ENCODE results near the gene MT1M.
A peak's percentile ranks its signal among the peaks of the same experiment; 100 is the strongest.

The MT1M gene

GRCh38 chr16:56628486-56629350, 3.7 kb upstream of the MT1M start:
- no peaks in the 10 kb centered on the region for H3K9me3 Mint-ChIP-seq
- peaks cover 35% of the 10 kb centered on the region for H3K4me1 Mint-ChIP-seq (ENCODE audit: low read depth)
- no peak overlapping the region for H3K4me3 Mint-ChIP-seq
- intact Hi-C loops (cut with micrococcal nuclease), result no loop called here
- H3K27ac Mint-ChIP-seq, result no peak overlapping the region
- no peaks in the 10 kb centered on the region for H3K36me3 Mint-ChIP-seq (ENCODE audit: low read depth)
- peaks cover 89% of the 10 kb centered on the region for H3K27me3 Mint-ChIP-seq

GRCh38 chr16:56629531-56629930, 2.9 kb upstream of the MT1M start:
- H3K9me3 Mint-ChIP-seq, result no peaks in the 10 kb centered on the region
- intact Hi-C loops (cut with micrococcal nuclease), result no loop called here
- H3K27me3 Mint-ChIP-seq, result peaks cover 92% of the 10 kb centered on the region

GRCh38 chr16:56630134-56630533, 2.3 kb upstream of the MT1M start:
- peaks cover 34% of the 10 kb centered on the region for H3K4me1 Mint-ChIP-seq (ENCODE audit: low read depth)
- no peaks in the 10 kb centered on the region for H3K9me3 Mint-ChIP-seq
- no peaks in the 10 kb centered on the region for H3K36me3 Mint-ChIP-seq (ENCODE audit: low read depth)
- H3K4me3 Mint-ChIP-seq, result no peak overlapping the region
- peaks cover 92% of the 10 kb centered on the region for H3K27me3 Mint-ChIP-seq
- H3K27ac Mint-ChIP-seq, result no peak overlapping the region
- intact Hi-C loops (cut with micrococcal nuclease), result no loop called here

More at GRCh38 chr16:56629531-56629930, 2.9 kb upstream of the MT1M start:
- Mint-ChIP-seq H3K36me3 (ENCODE audit: low read depth) (no peaks in the 10 kb centered on the region), H3K4me3 (no peak overlapping the region), H3K27ac (no peak overlapping the region), H3K4me1 (ENCODE audit: low read depth) (peaks cover 34% of the 10 kb centered on the region)

GRCh38 chr16:56631197-56631596, 1.3 kb upstream of the MT1M start:
- Mint-ChIP-seq H3K27ac (no peak overlapping the region), H3K27me3 (peaks cover 91% of the 10 kb centered on the region), H3K36me3 (ENCODE audit: low read depth) (no peaks in the 10 kb centered on the region), H3K9me3 (no peaks in the 10 kb centered on the region), H3K4me3 (no peak overlapping the region), H3K4me1 (ENCODE audit: low read depth) (peaks cover 25% of the 10 kb centered on the region)
- intact Hi-C loops (cut with micrococcal nuclease), result no loop called here

- Mint-ChIP-seq H3K27me3 (peaks cover 91% of the 10 kb centered on the region), H3K27ac (no peak overlapping the region), H3K4me1 (ENCODE audit: low read depth) (peaks cover 22% of the 10 kb centered on the region), H3K4me3 (peak overlapping the region; percentile 69), H3K36me3 (ENCODE audit: low read depth) (no peaks in the 10 kb centered on the region), H3K9me3 (no peaks in the 10 kb centered on the region)
- intact Hi-C loops (cut with micrococcal nuclease), result no loop called here
Measured at GRCh38 chr16:56631832-56632155, 665 bp upstream of the MT1M start.

GRCh38 chr16:56632848-56633365, 448 bp downstream of the MT1M start:
- intact Hi-C loops (cut with micrococcal nuclease), result no loop called here
- H3K9me3 Mint-ChIP-seq, result no peaks in the 10 kb centered on the region
- peaks cover 94% of the 10 kb centered on the region for H3K27me3 Mint-ChIP-seq
- no peak overlapping the region for H3K27ac Mint-ChIP-seq
- no peaks in the 10 kb centered on the region for H3K36me3 Mint-ChIP-seq (ENCODE audit: low read depth)
- peak overlapping the region; percentile 69 for H3K4me3 Mint-ChIP-seq
- peaks cover 26% of the 10 kb centered on the region for H3K4me1 Mint-ChIP-seq (ENCODE audit: low read depth)

- no peaks in the 10 kb centered on the region for H3K36me3 Mint-ChIP-seq (ENCODE audit: low read depth)
- no peaks in the 10 kb centered on the region for H3K9me3 Mint-ChIP-seq
- H3K4me1 Mint-ChIP-seq (ENCODE audit: low read depth), result peaks cover 33% of the 10 kb centered on the region
- peaks cover 96% of the 10 kb centered on the region for H3K27me3 Mint-ChIP-seq
- H3K4me3 Mint-ChIP-seq, result no peak overlapping the region
- no peak overlapping the region for H3K27ac Mint-ChIP-seq
- intact Hi-C loops (cut with micrococcal nuclease), result no loop called here
Measured at GRCh38 chr16:56633535-56633934, 1.1 kb downstream of the MT1M start.

GRCh38 chr16:56634715-56635440, 2.4 kb downstream of the MT1M start:
- peaks cover 97% of the 10 kb centered on the region for H3K27me3 Mint-ChIP-seq
- no peaks in the 10 kb centered on the region for H3K36me3 Mint-ChIP-seq (ENCODE audit: low read depth)
- H3K27ac Mint-ChIP-seq, result no peak overlapping the region
- no peak overlapping the region for H3K4me3 Mint-ChIP-seq
- H3K4me1 Mint-ChIP-seq (ENCODE audit: low read depth), result peaks cover 36% of the 10 kb centered on the region
- no peaks in the 10 kb centered on the region for H3K9me3 Mint-ChIP-seq
- intact Hi-C loops (cut with micrococcal nuclease), result no loop called here

GRCh38 chr16:56635441-56635967, 3.0 kb downstream of the MT1M start:
- intact Hi-C loops (cut with micrococcal nuclease), result no loop called here
- no peak overlapping the region for H3K4me3 Mint-ChIP-seq
- H3K27ac Mint-ChIP-seq, result no peak overlapping the region
- H3K36me3 Mint-ChIP-seq (ENCODE audit: low read depth), result no peaks in the 10 kb centered on the region
- H3K27me3 Mint-ChIP-seq, result peaks cover 98% of the 10 kb centered on the region
- H3K4me1 Mint-ChIP-seq (ENCODE audit: low read depth), result peaks cover 36% of the 10 kb centered on the region
- no peaks in the 10 kb centered on the region for H3K9me3 Mint-ChIP-seq

GRCh38 chr16:56636616-56637413, 4.4 kb downstream of the MT1M start:
- Mint-ChIP-seq H3K27me3 (peaks cover 95% of the 10 kb centered on the region), H3K4me3 (no peak overlapping the region), H3K27ac (no peak overlapping the region), H3K9me3 (no peaks in the 10 kb centered on the region), H3K4me1 (ENCODE audit: low read depth) (peaks cover 33% of the 10 kb centered on the region), H3K36me3 (ENCODE audit: low read depth) (no peaks in the 10 kb centered on the region)
- intact Hi-C loops (cut with micrococcal nuclease), result no loop called here

GRCh38 chr16:56637814-56638750, 5.6 kb downstream of the MT1M start, which contains the start of gene MT1A:
TSS of gene MT1A (plus strand) at chr16:56638666. CDS start at chr16:56638739, 73 bp downstream.
- intact Hi-C loops (cut with micrococcal nuclease), result no loop called here

GRCh38 chr16:56639045-56639444, 6.6 kb downstream of the MT1M start:
- no peaks in the 10 kb centered on the region for H3K9me3 Mint-ChIP-seq
- intact Hi-C loops (cut with micrococcal nuclease), result no loop called here
- peaks cover 94% of the 10 kb centered on the region for H3K27me3 Mint-ChIP-seq
- no peak overlapping the region for H3K27ac Mint-ChIP-seq
- H3K4me3 Mint-ChIP-seq, result no peak overlapping the region
- no peaks in the 10 kb centered on the region for H3K36me3 Mint-ChIP-seq (ENCODE audit: low read depth)
- H3K4me1 Mint-ChIP-seq (ENCODE audit: low read depth), result peaks cover 36% of the 10 kb centered on the region

More at GRCh38 chr16:56637814-56638750, 5.6 kb downstream of the MT1M start, which contains the start of gene MT1A:
- peaks cover 94% of the 10 kb centered on the region for H3K27me3 Mint-ChIP-seq
- H3K4me3 Mint-ChIP-seq, result peak within 1 kb of the TSS; percentile 72
- H3K4me1 Mint-ChIP-seq (ENCODE audit: low read depth), result peaks cover 26% of the 10 kb centered on the region
- no peak within 1 kb of the TSS for H3K27ac Mint-ChIP-seq
- no peaks in the 10 kb centered on the region for H3K36me3 Mint-ChIP-seq (ENCODE audit: low read depth)
- H3K9me3 Mint-ChIP-seq, result no peaks in the 10 kb centered on the region

GRCh38 chr16:56640076-56640475, 7.6 kb downstream of the MT1M start:
- H3K4me3 Mint-ChIP-seq, result no peak overlapping the region
- intact Hi-C loops (cut with micrococcal nuclease), result no loop called here
- H3K9me3 Mint-ChIP-seq, result no peaks in the 10 kb centered on the region
- peaks cover 33% of the 10 kb centered on the region for H3K4me1 Mint-ChIP-seq (ENCODE audit: low read depth)
- no peaks in the 10 kb centered on the region for H3K36me3 Mint-ChIP-seq (ENCODE audit: low read depth)
- no peak overlapping the region for H3K27ac Mint-ChIP-seq
- H3K27me3 Mint-ChIP-seq, result peaks cover 94% of the 10 kb centered on the region

All from dendritic cell treated with granulocyte-macrophage colony-stimulating factor and Interleukin-4, amounts not matched to agents 40 ng/mL and 50 ng/mL, for 4 days (primary cell).